Astrocyte of the hippocampus (primary cell): Measurements from ENCODE around the gene IPO13.

Experiments used
- DNase-seq: peaks from one replicate; pipeline ENCODE4 v3.0.0; 2011; ENCODE audit warnings: low read depth, low spot score

Gene IPO13

GRCh38 chr1:44012404-44012803, 65.7 kb downstream of the IPO13 start:
- DNase-seq, result no peak

- DNase-seq, result peak; percentile 63
Measured at GRCh38 chr1:44012941-44013609, 66.3 kb downstream of the IPO13 start.

GRCh38 chr1:44013949-44014348, 67.2 kb downstream of the IPO13 start:
- DNase-seq, result peak; percentile 52

GRCh38 chr1:44014365-44015104, 67.8 kb downstream of the IPO13 start:
- DNase-seq, result no peak

- DNase-seq, result no peak
Measured at GRCh38 chr1:44015206-44015605, 68.5 kb downstream of the IPO13 start.

- no peak for DNase-seq
Measured at GRCh38 chr1:44016041-44016889, 69.5 kb downstream of the IPO13 start.

- peak; percentile 61 for DNase-seq
Measured at GRCh38 chr1:44016890-44017400, 70.2 kb downstream of the IPO13 start.
